GM21367 (cell line): ENCODE results near the gene PGAM2.

ENCODE experiments used
- ATAC-seq: cut with Tn5 transposase; IDR thresholded peaks from one replicate; pipeline ENCODE4 v1.9.1; 2021; ENCODE audit not compliant: unreplicated experiment

The PGAM2 gene

DNA sequence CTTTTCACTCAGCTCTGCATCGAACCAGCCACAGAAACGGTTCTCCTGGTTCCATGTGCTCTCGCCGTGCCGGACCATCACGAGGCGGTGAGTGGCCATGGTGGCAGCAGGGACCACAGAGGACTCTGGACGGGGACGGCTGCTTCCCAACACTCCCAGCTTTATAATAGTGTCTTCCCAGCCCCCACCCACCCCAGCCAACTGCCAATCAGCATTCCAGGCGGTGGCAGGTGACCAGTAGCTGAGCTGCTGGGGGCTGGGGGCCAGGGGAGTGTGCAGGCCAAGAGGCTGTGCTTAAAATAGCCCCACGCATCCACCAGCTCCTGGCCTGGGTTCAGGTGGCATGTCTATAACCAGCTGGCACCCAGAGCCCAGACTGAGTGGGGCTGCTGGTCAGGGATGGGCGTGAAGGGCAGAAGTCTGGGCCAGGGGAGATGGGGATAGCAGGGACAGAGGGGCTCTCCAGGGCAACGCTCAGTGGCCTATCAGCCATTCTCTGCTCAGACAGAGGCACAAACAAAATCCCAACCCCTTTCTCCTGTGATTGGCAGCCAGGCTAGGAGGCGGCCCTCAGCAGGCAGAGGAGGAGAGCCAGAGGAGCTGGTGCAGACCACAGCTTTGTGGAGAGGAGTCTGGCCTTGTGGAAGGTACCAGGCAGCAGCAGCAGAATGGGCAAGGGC is at the start of gene PGAM2:
Gene PGAM2 (minus strand): TSS at position 137 of the 680 bp plus-strand sequence. CDS start 38 bp downstream, at position 99.
- ATAC-seq, result no peak

- no peak for ATAC-seq
These were observed 49.4 kb upstream of the PGAM2 start for GRCh38 chr7:44114586-44115310.

DNA sequence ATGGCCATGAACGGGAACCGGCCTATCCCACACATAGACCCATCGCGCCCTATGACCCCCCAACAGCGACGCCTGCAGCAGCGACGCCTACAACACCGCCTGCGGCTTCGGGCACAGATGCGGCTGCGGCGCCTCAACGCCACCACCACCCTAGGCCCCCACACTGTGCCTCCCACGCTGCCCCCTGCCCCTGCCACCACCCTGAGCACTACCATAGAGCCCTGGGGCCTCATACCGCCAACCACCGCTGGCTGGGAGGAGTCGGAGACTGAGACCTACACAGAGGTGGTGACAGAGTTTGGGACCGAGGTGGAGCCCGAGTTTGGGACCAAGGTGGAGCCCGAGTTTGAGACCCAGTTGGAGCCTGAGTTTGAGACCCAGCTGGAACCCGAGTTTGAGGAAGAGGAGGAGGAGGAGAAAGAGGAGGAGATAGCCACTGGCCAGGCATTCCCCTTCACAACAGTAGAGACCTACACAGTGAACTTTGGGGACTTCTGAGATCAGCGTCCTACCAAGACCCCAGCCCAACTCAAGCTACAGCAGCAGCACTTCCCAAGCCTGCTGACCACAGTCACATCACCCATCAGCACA is 48.5 kb upstream of the PGAM2 start:
- ATAC-seq, result no peak

DNA sequence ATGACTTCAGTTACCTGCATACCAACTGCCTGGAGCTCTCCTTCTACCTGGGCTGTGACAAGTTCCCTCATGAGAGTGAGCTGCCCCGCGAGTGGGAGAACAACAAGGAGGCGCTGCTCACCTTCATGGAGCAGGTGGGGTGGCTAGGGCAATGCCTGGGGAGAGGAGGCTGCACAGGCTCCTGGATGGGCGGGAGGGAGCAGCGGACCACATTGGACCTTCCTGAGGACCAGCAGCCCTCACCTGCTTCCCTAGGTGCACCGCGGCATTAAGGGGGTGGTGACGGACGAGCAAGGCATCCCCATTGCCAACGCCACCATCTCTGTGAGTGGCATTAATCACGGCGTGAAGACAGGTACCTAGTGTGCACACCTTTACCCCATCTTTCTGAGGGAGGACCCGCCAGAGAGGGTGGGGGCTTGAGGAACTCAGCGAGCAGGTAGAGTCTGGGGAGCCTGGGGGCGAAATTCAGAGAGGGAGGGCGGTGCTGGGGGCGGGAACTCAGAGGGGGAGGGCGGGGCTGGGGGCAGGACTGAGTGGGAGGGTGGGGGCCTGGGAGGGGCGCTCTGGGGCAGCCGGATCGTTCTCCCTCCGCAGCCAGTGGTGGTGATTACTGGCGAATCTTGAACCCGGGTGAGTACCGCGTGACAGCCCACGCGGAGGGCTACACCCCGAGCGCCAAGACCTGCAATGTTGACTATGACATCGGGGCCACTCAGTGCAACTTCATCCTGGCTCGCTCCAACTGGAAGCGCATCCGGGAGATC is 47.8 kb upstream of the PGAM2 start:
- ATAC-seq, result no peak

DNA sequence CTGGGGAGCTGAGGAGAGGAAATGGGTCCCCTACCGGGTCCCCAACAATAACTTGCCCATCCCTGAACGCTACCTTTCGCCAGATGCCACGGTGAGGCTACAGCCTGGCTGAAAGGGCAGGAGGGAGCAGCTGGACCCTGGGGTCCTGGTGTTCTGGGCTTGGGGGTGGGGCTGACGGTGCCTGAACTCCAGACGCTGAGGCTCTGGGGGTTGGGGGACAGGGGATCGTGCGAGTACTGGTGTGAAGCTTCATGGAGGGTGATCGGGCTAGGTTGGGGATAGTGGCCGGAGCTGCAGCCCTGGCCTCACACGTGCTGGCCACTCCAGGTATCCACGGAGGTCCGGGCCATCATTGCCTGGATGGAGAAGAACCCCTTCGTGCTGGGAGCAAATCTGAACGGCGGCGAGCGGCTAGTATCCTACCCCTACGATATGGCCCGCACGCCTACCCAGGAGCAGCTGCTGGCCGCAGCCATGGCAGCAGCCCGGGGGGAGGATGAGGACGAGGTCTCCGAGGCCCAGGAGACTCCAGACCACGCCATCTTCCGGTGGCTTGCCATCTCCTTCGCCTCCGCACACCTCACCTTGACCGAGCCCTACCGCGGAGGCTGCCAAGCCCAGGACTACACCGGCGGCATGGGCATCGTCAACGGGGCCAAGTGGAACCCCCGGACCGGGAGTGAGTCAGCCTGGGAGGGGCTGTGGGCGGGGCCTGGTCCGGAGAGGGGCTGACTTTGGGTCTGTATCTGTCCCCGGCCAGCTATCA is 47.0 kb upstream of the PGAM2 start:
- ATAC-seq, result no peak

DNA sequence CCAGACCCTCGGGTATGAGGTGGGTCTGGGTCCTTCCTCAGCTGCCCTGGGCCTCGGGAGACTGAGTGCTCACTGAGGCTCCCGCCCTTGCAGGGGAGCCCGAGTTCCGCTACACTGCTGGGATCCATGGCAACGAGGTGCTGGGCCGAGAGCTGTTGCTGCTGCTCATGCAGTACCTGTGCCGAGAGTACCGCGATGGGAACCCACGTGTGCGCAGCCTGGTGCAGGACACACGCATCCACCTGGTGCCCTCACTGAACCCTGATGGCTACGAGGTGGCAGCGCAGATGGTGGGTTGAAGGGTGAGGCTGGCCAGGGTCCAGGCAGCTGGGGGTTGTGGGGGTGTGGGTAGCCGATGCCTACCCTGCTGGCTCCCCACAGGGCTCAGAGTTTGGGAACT is 46.4 kb upstream of the PGAM2 start:
- ATAC-seq, result no peak

GRCh38 chr7:44110719-44111635 is 45.6 kb upstream of the PGAM2 start:
- no peak for ATAC-seq

- no peak for ATAC-seq
These were observed 44.6 kb upstream of the PGAM2 start for GRCh38 chr7:44109991-44110390.

GRCh38 chr7:44108768-44109750 is 43.7 kb upstream of the PGAM2 start:
- ATAC-seq, result no peak

GRCh38 chr7:44107961-44108767 is 42.8 kb upstream of the PGAM2 start:
- no peak for ATAC-seq

DNA sequence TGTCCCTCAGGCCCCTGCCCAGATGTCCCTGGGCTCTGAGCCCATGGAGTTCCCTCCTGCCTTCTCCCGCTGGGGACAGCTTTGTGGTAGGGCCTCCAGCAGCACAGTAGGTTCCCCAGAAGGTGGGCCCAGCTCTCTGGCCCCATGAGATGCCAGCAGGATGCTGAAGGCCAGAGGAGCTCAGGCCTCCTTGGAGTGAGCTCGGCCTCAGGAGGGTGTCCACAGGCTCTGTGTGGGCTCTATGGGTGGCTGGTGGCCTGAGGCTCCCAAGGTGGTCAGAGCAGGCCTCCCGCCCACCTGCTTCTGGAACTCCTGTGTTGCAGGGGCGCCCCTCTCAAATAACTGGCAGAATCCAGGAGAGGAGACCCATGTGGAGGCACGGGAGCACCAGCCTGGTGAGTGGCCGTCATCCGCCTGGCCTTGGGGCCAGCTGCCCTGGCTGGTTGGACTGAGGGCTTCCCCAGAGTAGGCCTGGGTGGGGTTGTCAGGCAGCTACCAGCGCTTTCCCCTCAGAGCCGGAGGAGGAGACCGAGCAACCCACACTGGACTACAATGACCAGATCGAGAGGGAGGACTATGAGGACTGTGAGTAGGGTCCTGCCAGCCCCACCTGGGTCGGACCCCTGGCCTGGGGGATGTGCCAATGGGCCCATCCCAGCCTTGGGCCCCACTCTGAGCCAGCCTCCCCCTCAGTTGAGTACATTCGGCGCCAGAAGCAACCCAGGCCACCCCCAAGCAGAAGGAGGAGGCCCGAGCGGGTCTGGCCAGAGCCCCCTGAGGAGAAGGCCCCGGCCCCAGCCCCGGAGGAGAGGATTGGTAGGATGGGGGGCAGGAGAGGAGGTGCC is 42.0 kb upstream of the PGAM2 start:
- ATAC-seq, result no peak

- no peak for ATAC-seq
These were observed 41.1 kb upstream of the PGAM2 start for GRCh38 chr7:44106311-44107065.

GRCh38 chr7:44105832-44106231 is 40.5 kb upstream of the PGAM2 start:
- ATAC-seq, result no peak

DNA sequence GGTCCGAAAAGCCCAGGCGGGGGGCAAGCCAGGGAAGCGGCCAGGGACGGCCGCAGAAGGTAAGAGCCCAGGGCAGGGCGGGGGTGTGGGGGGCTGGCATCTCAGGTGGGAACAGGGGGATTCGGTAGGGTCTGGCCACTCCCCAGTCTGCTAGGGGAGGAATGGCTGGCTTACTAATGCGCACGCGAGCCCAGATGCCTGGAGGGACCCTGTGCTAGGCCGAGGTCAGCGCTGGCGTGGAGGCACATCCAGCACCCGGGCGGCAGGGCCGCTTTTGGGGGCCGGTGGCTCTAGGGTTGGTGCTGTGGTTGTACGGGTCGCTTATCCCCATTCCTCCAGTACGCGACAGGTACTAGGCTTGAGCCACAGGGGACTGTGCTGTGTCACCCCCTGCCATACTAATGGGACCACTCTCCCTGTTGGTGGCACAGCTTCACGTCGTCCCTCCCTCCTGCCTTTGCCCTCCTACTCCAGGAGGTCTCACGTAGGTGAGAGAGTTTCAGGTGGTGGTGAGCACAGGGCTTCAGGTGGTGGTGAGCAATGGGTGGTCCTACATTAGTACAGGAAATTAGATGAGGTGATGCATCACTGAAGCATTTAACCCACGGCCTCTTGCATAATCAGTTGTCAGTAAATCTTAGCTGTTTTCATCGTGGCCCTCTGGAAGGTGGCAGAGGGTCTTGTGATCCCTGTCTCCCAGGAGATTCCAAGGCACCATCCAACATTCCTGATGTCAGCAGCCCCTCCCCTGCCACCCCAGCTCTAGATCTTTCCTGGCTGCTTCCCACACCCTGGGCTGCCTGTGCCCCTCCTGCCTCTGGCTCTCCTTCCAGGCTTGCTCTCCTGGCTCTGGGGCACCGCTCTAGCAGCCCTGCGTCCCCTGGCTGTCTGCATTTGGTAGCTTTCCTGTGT is 39.7 kb upstream of the PGAM2 start:
- ATAC-seq, result no peak
